Effector memory CD4-positive, alpha-beta T cell (primary cell): ENCODE data around the gene PLA2G7.

Experiments used
- DNase-seq, 3 donors: peaks; one replicate each; pipeline ENCODE4 v3.0.0-alpha.2; 2020
- H3K27ac ChIP-seq: 2 replicates; pipeline ENCODE4 v1.7.0; 2013; ENCODE audit warnings: mild to moderate bottlenecking, low read length, moderate library complexity; ENCODE audit not compliant: insufficient read depth, poor library complexity, severe bottlenecking
- H3K27me3 ChIP-seq: replicated peaks from 2 replicates; pipeline ENCODE4 v1.7.0; 2013; ENCODE audit warnings: mild to moderate bottlenecking, low read length; ENCODE audit not compliant: insufficient read depth, control insufficient read depth, poor library complexity, severe bottlenecking
- H3K36me3 ChIP-seq: 2 replicates; pipeline ENCODE4 v1.7.0; 2013; ENCODE audit warnings: mild to moderate bottlenecking, low read length, moderate library complexity; ENCODE audit not compliant: control insufficient read depth, insufficient read depth
- H3K4me1 ChIP-seq: 2 replicates; pipeline ENCODE4 v1.7.0; 2013; ENCODE audit warnings: low read length, mild to moderate bottlenecking; ENCODE audit not compliant: control insufficient read depth, insufficient read depth, poor library complexity, severe bottlenecking
- H3K4me3 ChIP-seq: 2 replicates; pipeline ENCODE4 v1.7.0; 2013; ENCODE audit warnings: low read length, low read depth, mild to moderate bottlenecking; ENCODE audit not compliant: insufficient read depth, poor library complexity, severe bottlenecking
- H3K9me3 ChIP-seq: 2 replicates; pipeline ENCODE4 v1.7.0; 2013; ENCODE audit warnings: mild to moderate bottlenecking, low read length, moderate library complexity; ENCODE audit not compliant: control insufficient read depth

Gene PLA2G7

DNA sequence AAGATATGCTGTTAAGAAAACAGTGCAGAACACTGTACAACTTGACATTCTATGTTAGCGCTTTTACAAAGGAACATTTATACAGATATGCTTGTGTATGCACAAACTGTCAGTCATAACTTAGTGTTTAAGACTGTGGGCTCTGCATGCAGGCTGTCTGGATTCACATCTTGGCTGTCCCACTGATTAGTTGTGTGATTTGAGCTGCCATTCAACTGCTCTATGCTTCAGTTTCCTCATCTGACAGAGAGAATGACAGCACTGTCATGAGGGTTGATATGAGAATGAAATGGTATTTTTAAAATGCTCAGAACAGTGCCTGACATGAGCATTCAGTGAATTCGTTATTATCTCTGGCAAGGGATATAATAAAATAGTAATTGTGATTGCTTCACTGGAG is 73.7 kb downstream of the PLA2G7 start:
- no peak for DNase-seq
- Histone ChIP-seq H3K27ac (no peak overlapping the region), H3K4me3 (no peak overlapping the region), H3K4me1 (no peaks in the 10 kb centered on the region), H3K36me3 (no peaks in the 10 kb centered on the region), H3K9me3 (no peaks in the 10 kb centered on the region), H3K27me3 (no peaks in the 10 kb centered on the region)

DNA sequence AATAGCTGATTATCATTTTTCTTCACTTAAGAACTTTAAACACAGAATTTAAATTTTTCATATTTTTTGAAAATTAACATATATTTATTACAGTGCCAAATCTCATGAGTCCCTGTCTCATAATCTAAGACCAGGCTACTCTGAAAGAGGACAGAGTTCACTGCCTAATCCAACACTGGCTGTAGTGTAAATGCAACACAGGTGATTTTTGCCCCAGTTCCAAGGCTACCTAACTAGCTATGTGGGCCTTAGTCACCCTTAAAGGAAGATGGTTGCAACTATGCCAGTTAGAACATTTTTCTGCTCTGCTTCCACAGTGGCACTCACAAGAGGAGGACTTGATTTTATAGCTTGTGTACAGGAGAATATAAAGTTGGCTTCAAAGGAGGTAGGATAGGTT is 77.5 kb downstream of the PLA2G7 start:
- no peaks in the 10 kb centered on the region for H3K36me3 ChIP-seq
- H3K4me3 ChIP-seq, result no peak overlapping the region

DNA sequence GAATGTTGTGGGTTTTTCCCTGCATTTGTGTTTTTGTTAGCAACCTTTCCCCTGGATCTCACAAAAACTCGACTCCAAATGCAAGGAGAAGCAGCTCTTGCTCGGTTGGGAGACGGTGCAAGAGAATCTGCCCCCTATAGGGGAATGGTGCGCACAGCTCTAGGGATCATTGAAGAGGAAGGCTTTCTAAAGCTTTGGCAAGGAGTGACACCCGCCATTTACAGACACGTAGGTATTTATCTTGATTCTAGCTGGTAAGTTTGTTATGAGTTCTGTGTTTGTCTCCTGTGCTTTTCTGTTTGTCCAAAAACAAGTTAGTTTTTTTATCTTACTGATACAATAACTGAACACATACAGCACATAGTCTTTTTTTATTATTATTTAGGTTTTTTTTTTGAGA is 79.4 kb downstream of the PLA2G7 start:
- Histone ChIP-seq H3K4me3 (no peak overlapping the region), H3K27me3 (no peaks in the 10 kb centered on the region), H3K4me1 (no peaks in the 10 kb centered on the region), H3K9me3 (no peaks in the 10 kb centered on the region), H3K36me3 (no peaks in the 10 kb centered on the region), H3K27ac (no peak overlapping the region)
- DNase-seq, result no peak

More for the DNA sequence above, 77.5 kb downstream of the PLA2G7 start:
- no peaks in the 10 kb centered on the region for H3K4me1 ChIP-seq
- no peak for DNase-seq
- H3K9me3 ChIP-seq, result no peaks in the 10 kb centered on the region
- H3K27me3 ChIP-seq, result no peaks in the 10 kb centered on the region
- H3K27ac ChIP-seq, result no peak overlapping the region
